Heart left ventricle (tissue), 16 donors: ENCODE measurements around the gene WBP1. TPM values are rescaled to one million over a fixed set of nuclear protein-coding genes. Genes with fewer than 3 reads are reported as not detected.

Experiments used
- ATAC-seq, 4 donors: fragments of 200-7000 bp; cut with Tn5 transposase; one replicate each; pipeline ENCODE4 v1.9.1; 2020 to 2022; ENCODE audit warnings: moderate library complexity in 4 of 4, mild to moderate bottlenecking in 3 of 4, moderate number of reproducible peaks in 1 of 4
- DNase-seq, 5 donors: peaks; one replicate each; pipeline ENCODE4 v3.0.0-alpha.2; 2020
- H3K27ac ChIP-seq, 12 donors: fragments of 200-600 bp; sonication (generic) in 4 of 12; one replicate each; pipeline versions ENCODE4 v1.5.0 to v1.8.0; 2016 to 2022; ENCODE audit warnings: mild to moderate bottlenecking in 2 of 12
- H3K27me3 ChIP-seq, 9 donors: fragments of 200-600 bp; sonication (generic) in 2 of 9; one replicate each; pipeline versions ENCODE4 v1.5.1 to v1.8.0; 2016 to 2022; ENCODE audit warnings: mild to moderate bottlenecking in 3 of 9
- H3K36me3 ChIP-seq, 9 donors: fragments of 200-600 bp; sonication (generic) in 2 of 9; one replicate each; pipeline versions ENCODE4 v1.5.0 to v1.8.0; 2018 to 2022; ENCODE audit warnings: mild to moderate bottlenecking in 2 of 9
- H3K4me1 ChIP-seq, 12 donors: fragments of 200-600 bp; sonication (generic) in 4 of 12; one replicate each; pipeline versions ENCODE4 v1.5.0 to v1.8.0; 2016 to 2022; ENCODE audit warnings: mild to moderate bottlenecking in 3 of 12
- H3K4me3 ChIP-seq, 12 donors: fragments of 200-600 bp; sonication (generic) in 4 of 12; one replicate each; pipeline versions ENCODE4 v1.5.0 to v1.8.0; 2017 to 2022; ENCODE audit warnings: mild to moderate bottlenecking in 9 of 12, moderate library complexity in 4 of 12
- H3K9me3 ChIP-seq, 12 donors: fragments of 200-600 bp; sonication (generic) in 4 of 12; one replicate each; pipeline versions ENCODE4 v1.5.0 to v1.8.0; 2016 to 2022; ENCODE audit warnings: mild to moderate bottlenecking in 1 of 12
- CTCF ChIP-seq, 12 donors: fragments of 200-600 bp; sonication (generic) in 4 of 12; IDR thresholded peaks; one replicate each; pipeline versions ENCODE4 v1.5.0 to v1.8.0; 2018 to 2022; ENCODE audit warnings: antibody characterized with exemption in 12 of 12, mild to moderate bottlenecking in 5 of 12
- POLR2A ChIP-seq, 2 donors: fragments of 450-650 bp; IDR thresholded peaks; one replicate each; pipeline ENCODE4 v1.6.1; 2017; ENCODE audit warnings: antibody characterized with exemption in 2 of 2, mild to moderate bottlenecking in 2 of 2, moderate library complexity in 2 of 2
- WGBS, 4 donors: extraction: QIAGEN DNeasy Blood & Tissue Kit in 2 of 4; methylation state at CpG; one replicate each; pipeline versions ENCODE4 v1.1.5 to v1.1.7; 2013 to 2018; 5-methylcytosine and 5-hydroxymethylcytosine counted together
- intact Hi-C, 10 donors: fragments of 100-400 bp; cut with DNase I; formaldehyde crosslinking; loops; one replicate each; pipeline versions ENCODE4 v1.11.1 to v1.14.2; 2022
- polyA plus RNA-seq, 2 donors: library from polyadenylated mRNA; stranded (reverse); fragments of 200-250 nt; gene quantifications; one replicate each; pipeline ENCODE4 v1.2.3, GENCODE V29; 2013
- total RNA-seq, 9 donors: library from RNA; depleted of rRNA in 2 of 9; stranded (reverse); fragments of >200 nt in 2 of 9; fragmentation: NEBNext Ultra II Directional in 3 of 9; extraction: Animal tissue kit (Norgen Biotek cat#: 25700) in 3 of 9; gene quantifications; one replicate each; pipeline versions ENCODE4 v1.1.0 to v1.2.4, GENCODE V29; 2016 to 2023
- donor health status: ischemic (EF 13 %, LVEDD 7.1; RV severe dilation, severe dysfunction).
- donor health status: healthy with polysubstance abuse.
- donor health status: DM: no; HTN: yes; CAD: no.
- donor health status: DM: no; HTN: no; CAD: no.
- donor health status: ischemic (EF 25% LVEDD 6.9; RV normal size, moderate dysfunction).
- donor health status: ischemic (EF 25% LVEDD 5.7; RV mildly dilated, moderate dysfunction).
- donor health status: healthy.
- donor health status: DM: yes; HTN: yes; CAD: no.
- donor health status: ischemic (EF 35%, LVEDD 5.7; RV mildly dilated, moderate dysfunction).
- donor health status: nonischemic (EF 11% LVEDD 7.7; RV severe dilation, severe dysfunction).
- donor health status: DM: yes; HTN: yes; CAD: no.
- donor health status: PGD.
- donor health status: ischemic (EF 29% LVEDD 5.4; RV normal size, mild dysfunction).
- donor health status: nonischemic (EF 23%, LVEDD 6.1; RV moderate dilation, normal function).

Gene WBP1
- total and polyA plus RNA-seq, 11 donors = 29.0 to 58.4 (median 42.4) TPM

GRCh38 chr2:74471332-74472065 lies 13.3 kb downstream of the WBP1 start:
- TF ChIP-seq POLR2A (IDR thresholded peaks at IDR 0.05) = no peak
- TF ChIP-seq CTCF (IDR thresholded peaks at IDR 0.05) = no peak
- intact Hi-C loops = no loop called here
- ATAC-seq = peak in 1 of 4 donors; percentile 1

GRCh38 chr2:74472086-74472944 lies 14.1 kb downstream of the WBP1 start, which contains the start of gene MRPL53:
Gene MRPL53 (minus strand): TSS chr2:74472680. CDS start chr2:74472660, 20 bp downstream.
- Histone ChIP-seq H3K4me3 (peak within 1 kb of the TSS; percentile 49 to 93 (median 74)), H3K9me3 (no peaks in the 10 kb centered on the region), H3K4me1 (peaks cover 4 to 31% (median 21%) of the 10 kb centered on the region in 12 donors), H3K36me3 (peaks cover 0 to 31% (median 17%) of the 10 kb centered on the region in 9 donors), H3K27me3 (no peaks in the 10 kb centered on the region), H3K27ac (peak within 1 kb of the TSS; percentile 64 to 95 (median 89))
- peak in 1 of 2 donors; percentile 88 for TF ChIP-seq POLR2A (IDR thresholded peaks at IDR 0.05)
- TF ChIP-seq CTCF (IDR thresholded peaks at IDR 0.05) = no peak
- peak; percentile 91 to 97 (median 94) for ATAC-seq
- peak; percentile 95 to 98 (median 96) for DNase-seq
- intact Hi-C loops = no loop called here
- WGBS, 4 donors = 1% methylated on average over 51 to 66 of the region's 66 CpGs

More at GRCh38 chr2:74471332-74472065, 13.3 kb downstream of the WBP1 start:
- Histone ChIP-seq H3K36me3 (peaks cover 0 to 23% (median 17%) of the 10 kb centered on the region in 9 donors), H3K4me3 (peak overlapping the region; percentile 49 to 93 (median 74)), H3K27ac (peak overlapping the region; percentile 64 to 95 (median 89)), H3K9me3 (no peaks in the 10 kb centered on the region), H3K4me1 (peaks cover 4 to 29% (median 21%) of the 10 kb centered on the region in 12 donors), H3K27me3 (no peaks in the 10 kb centered on the region)
- 61 to 64% (median 63%) methylated on average over 16 of the region's 16 CpGs for WGBS, 4 donors
- DNase-seq = no peak

- 7 to 22% (median 12%) methylated on average over 7 of the region's 7 CpGs for WGBS, 4 donors
- Histone ChIP-seq H3K27ac (peak overlapping the region; percentile 64 to 95 (median 89)), H3K9me3 (no peaks in the 10 kb centered on the region), H3K27me3 (no peaks in the 10 kb centered on the region), H3K36me3 (peaks cover 0 to 35% (median 21%) of the 10 kb centered on the region in 9 donors), H3K4me3 (peak overlapping the region; percentile 49 to 93 (median 74)), H3K4me1 (peaks cover 4 to 34% (median 21%) of the 10 kb centered on the region in 12 donors)
- ATAC-seq = peak; percentile 3 to 22 (median 6)
- intact Hi-C loops = no loop called here
- no peak for TF ChIP-seq CTCF (IDR thresholded peaks at IDR 0.05)
- TF ChIP-seq POLR2A (IDR thresholded peaks at IDR 0.05) = no peak
- no peak for DNase-seq
Measured at GRCh38 chr2:74472945-74473258, 14.7 kb downstream of the WBP1 start.

- WGBS, 4 donors = 91 to 96% (median 93%) methylated on average over 6 of the region's 6 CpGs
- Histone ChIP-seq H3K4me3 (no peak overlapping the region), H3K36me3 (peaks cover 0 to 47% (median 33%) of the 10 kb centered on the region in 9 donors), H3K4me1 (peaks cover 4 to 34% (median 21%) of the 10 kb centered on the region in 12 donors), H3K27ac (no peak overlapping the region), H3K9me3 (no peaks in the 10 kb centered on the region), H3K27me3 (no peaks in the 10 kb centered on the region)
- TF ChIP-seq POLR2A (IDR thresholded peaks at IDR 0.05) (no peak), CTCF (IDR thresholded peaks at IDR 0.05) (no peak)
- ATAC-seq (no peak), DNase-seq (no peak)
- intact Hi-C loops = no loop called here
Measured at GRCh38 chr2:74474481-74474880, 16.2 kb downstream of the WBP1 start.
